ENCODE measurements around the gene FOXJ3.

GRCh38 chr1:42186152-42186551 lies 148.9 kb downstream of the FOXJ3 start:
- TF ChIP-seq ZNF274 (IDR thresholded peaks at IDR 0.05; ENCODE audit: low read depth, low read length) (no peak), YY1 (IDR thresholded peaks at IDR 0.05; ENCODE audit: insufficient read depth, insufficient read length) (no peak)
